Coronary artery (tissue), 2 donors: ENCODE measurements around the gene BSCL2.
"Not testable (repeated sequence)": the region's sequence is repeated elsewhere in the genome, so short reads cannot be mapped to it uniquely, and the experiment has no call there.

Experiments used
- DNase-seq: peaks from one replicate; pipeline ENCODE4 v3.0.0-alpha.2; 2017; ENCODE audit warnings: low spot score
- H3K27ac ChIP-seq, 2 donors: fragments of 200-600 bp; sonication (generic); one replicate each; pipeline ENCODE4 v1.5.1; 2016 to 2019
- H3K4me3 ChIP-seq: fragments of 200-600 bp; sonication (generic); 2 replicates; pipeline ENCODE4 v1.5.1; 2016; ENCODE audit warnings: mild to moderate bottlenecking, moderate library complexity
- TF ChIP-seq, protein P1 (sequence below): fragments of 200-600 bp; sonication (generic); IDR thresholded peaks from one replicate; pipeline ENCODE4 v1.5.1; 2019; ENCODE audit warnings: antibody characterized with exemption

Gene BSCL2

DNA sequence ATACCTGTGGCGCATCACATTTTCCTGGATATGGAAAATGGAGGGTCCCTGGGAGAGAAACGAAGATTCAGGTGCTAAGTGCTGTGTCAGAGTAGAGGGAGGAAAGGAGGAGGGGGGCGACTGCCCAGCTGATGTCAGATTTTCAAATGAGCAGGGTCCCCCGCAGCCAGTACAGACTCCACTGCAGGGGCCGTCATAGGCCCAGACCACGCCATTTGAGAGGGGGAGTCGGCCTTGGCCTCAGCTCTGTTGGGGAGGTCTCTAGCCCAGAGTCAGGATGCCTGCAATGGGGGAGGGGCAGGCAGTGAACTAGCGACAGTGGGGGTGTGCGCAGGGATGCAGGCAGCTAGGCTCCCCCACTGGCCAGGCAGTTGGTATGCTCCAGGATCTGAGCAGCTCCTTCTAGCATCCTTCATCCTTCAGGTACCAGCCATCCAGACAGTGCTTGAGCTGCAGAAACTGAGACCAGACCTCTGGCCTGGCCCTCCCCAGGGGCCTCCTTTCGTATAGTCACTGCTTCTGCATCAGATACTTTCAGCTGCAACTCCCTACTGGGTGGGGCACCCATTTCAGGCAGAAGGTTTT lies at the start of gene BSCL2, which contains the start of gene GNG3:
Gene BSCL2 (minus strand): TSS at position 148 of the 585 bp plus-strand sequence. CDS start 229 bp downstream, outside the sequence.
Gene GNG3 (plus strand): TSS at position 400 of the 585 bp plus-strand sequence. CDS start 620 bp downstream, outside the sequence.
- TF ChIP-seq, protein P1, sequence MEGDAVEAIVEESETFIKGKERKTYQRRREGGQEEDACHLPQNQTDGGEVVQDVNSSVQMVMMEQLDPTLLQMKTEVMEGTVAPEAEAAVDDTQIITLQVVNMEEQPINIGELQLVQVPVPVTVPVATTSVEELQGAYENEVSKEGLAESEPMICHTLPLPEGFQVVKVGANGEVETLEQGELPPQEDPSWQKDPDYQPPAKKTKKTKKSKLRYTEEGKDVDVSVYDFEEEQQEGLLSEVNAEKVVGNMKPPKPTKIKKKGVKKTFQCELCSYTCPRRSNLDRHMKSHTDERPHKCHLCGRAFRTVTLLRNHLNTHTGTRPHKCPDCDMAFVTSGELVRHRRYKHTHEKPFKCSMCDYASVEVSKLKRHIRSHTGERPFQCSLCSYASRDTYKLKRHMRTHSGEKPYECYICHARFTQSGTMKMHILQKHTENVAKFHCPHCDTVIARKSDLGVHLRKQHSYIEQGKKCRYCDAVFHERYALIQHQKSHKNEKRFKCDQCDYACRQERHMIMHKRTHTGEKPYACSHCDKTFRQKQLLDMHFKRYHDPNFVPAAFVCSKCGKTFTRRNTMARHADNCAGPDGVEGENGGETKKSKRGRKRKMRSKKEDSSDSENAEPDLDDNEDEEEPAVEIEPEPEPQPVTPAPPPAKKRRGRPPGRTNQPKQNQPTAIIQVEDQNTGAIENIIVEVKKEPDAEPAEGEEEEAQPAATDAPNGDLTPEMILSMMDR, result no peak
- Histone ChIP-seq H3K27ac (peak within 1 kb of the TSS; percentile 62 to 88), H3K4me3 (peak within 1 kb of the TSS; percentile 86)
- DNase-seq, result no peak

DNA sequence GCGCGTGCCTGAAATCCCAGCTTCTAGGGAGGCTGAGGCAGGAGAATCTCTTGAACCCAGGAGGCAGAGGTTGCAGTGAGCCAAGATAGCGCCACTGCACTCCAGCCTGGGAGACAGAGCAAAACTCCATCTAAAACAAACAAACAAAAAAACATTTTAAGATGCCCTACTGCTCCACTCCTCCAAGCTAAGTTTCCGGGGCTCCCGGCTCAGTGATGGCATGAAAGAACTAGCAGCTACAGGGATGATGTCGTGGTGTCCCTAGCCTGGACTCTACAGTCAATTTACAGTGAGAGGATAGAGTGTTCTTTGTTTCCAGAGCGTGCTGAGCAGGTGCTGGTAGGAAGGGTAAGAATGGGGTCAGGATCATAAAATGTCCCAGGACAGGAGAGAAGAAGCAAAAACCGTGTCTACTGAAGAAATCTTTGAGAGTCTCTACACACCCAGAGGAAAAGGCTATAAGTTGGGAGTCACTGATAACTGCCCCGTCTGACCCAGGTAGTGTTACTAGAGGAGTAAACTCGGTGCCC lies 47.9 kb upstream of the BSCL2 start:
- no peak for DNase-seq
- TF ChIP-seq, protein P1, result no peak
- H3K27ac ChIP-seq, result no peak overlapping the region

DNA sequence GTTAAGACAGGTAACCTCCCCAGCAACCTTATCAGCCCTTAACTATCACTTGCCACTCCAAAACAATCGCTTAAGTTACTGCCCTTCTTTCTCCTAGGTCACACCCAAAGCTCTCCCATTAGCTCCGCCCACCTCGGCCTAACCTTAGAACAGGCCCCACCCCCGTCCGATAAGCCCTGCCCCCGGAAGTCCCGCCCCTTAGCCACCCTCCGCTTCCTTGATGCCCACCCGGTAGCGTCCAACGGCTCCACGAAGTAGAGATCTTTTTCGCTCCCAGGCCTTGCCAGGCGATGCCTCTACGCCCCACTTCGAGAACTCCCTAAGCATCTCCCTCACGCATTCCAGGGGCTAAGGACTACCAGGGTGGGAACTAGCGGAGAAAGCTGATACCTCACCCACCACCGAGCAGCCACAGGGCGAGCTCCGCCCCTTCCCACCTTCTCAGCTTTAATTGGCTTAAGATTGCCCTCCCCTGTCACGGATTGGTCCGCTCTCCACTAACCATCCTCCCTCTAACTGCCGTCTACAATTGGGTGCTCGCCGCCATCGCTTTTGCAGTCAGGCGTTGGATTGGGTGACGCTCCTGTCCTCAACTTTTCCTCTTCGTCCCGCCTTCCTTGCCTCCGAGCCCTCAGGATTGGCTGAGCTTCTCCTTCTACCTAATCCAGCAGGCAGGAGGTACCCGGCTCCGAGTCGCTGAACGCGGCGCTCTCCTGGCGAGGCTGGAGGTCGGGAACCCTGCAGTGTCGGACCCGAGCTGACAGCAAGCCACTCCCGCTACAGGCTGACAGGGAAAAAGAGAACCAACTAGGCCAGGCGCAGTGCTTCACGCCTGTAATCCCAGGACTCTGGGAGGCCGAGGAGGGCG lies 46.7 kb upstream of the BSCL2 start, which contains the start of gene ZBTB3:
Gene ZBTB3 (minus strand): TSS at position 425 of the 868 bp plus-strand sequence. CDS start 496 bp downstream, outside the sequence.
- Histone ChIP-seq H3K27ac (peak within 1 kb of the TSS; percentile 91 to 99), H3K4me3 (peak within 1 kb of the TSS; percentile 92)
- TF ChIP-seq, protein P1, result no peak
- peak; percentile 98 for DNase-seq

More for the DNA sequence above, 47.9 kb upstream of the BSCL2 start:
- no peak overlapping the region for H3K4me3 ChIP-seq

DNA sequence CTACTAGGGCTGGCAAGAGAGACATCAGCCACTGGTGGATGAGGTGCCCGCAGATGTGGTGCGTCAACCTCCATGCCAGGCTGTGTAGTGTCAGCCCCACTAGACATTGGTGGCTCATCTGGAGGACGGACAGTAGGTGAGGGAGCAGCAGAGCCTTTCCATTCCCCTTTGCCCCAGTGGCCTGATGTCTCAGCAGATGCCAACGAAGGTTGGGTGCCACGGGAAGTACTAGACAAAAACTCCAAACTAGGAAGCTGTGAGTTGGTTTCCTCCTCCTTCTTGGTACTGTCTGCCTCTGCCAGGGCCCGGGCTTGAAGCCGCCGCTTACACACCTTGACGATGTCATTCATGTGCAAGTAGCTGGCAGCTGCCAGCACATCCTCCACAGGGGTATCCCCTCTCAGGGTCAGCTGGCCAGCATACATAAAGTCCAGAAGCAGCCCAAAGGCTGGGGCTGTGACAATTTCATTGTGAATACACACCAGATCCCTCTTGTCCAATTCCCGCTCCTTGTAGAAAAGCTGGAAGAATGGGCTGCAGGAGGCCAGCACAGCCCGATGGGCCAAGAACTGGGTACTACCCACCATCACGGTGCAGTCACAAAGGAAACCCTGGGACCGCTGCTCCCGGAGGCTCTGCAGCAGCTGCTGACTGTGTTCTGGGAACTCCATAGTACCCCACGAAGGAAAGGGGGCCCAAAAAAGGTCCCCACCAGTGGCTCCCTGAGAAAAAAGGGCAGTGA lies 45.9 kb upstream of the BSCL2 start:
- TF ChIP-seq, protein P1, result no peak
- no peak for DNase-seq
- Histone ChIP-seq H3K27ac (peak overlapping the region; percentile 91 to 99), H3K4me3 (peak overlapping the region; percentile 92)

DNA sequence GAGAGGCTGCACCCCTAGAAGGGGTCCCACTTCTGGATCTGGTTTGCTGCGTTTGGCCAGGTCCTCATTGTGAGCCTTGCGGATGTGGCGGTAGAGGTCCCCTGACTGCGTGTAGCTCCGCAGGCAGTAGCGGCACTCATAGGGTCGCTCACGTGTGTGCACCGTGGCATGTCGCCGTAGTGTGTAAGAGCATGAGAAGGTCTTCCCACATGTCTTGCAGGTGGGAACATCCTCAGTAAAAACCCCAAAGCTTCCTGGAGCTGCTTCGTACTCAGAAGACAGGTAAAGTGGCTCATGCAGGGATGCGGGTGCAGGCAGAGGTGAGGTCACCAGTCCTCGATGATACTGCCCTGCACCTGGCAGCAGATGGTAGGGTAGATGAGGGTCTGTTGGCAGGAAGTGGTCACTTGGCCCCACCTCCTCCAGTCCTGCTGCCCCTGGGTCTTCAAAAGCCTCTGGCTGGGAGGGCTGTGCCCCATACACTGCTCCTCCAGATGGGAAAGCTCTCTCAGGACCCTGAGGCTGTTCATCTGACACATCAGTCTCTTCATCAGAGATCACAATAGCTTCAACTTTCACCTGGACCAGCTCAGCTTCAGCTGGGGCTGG lies 45.1 kb upstream of the BSCL2 start:
- H3K4me3 ChIP-seq, result no peak overlapping the region
- TF ChIP-seq, protein P1, result no peak
- H3K27ac ChIP-seq, result no peak overlapping the region
- DNase-seq, result no peak

DNA sequence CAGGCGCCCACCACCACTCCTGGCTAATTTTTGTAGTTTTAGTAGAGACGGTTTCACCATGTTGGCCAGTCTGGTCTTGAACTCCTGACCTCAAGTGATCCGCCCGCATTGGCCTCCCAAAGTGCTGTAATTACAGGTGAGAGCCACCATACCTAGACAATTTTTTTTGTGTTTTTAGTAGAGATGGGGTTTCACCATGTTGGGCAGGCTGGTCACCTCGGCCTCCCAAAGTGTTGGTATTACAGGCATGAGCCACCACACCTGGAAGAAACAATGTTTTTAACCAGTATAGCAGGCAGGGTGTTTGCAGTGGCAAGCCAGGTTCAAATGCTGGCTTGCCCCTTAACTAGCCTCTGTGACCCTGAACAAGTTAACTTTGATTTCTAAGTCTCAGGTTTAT lies 42.7 kb upstream of the BSCL2 start:
- not testable (repeated sequence) for DNase-seq, H3K4me3 ChIP-seq, H3K27ac ChIP-seq
